H7 (cell line): ENCODE measurements around the gene TUBA8. TPM values are rescaled to one million over a fixed set of nuclear protein-coding genes. Genes with fewer than 3 reads are reported as not detected.

Experiments used
- total RNA-seq: library from RNA; depleted of rRNA; stranded (reverse); fragments of >200 nt; shearing (Covaris generic); gene quantifications from 2 replicates; pipeline ENCODE4 v1.2.3, GENCODE V29; 2014; rRNA removed

Gene TUBA8
- total RNA-seq, 1 experiment from 2014 or later: 2.7 TPM

Other genes starting within 250 kb of the TUBA8 start
- 11.8 and 12.3 TPM in 2 replicates for gene MICAL3, start 86.2 kb upstream of the TUBA8 start, total RNA-seq
- gene PEX26, start 32.8 kb upstream of the TUBA8 start, total RNA-seq: 29.7 and 34.5 TPM in 2 replicates
- gene USP18, start 39.4 kb downstream of the TUBA8 start, total RNA-seq: 5.9 and 7.8 TPM in 2 replicates